Kidney epithelial cell (primary cell): ENCODE results near the gene DNAL1. TPM values are rescaled to one million over a fixed set of nuclear protein-coding genes. Genes with fewer than 3 reads are reported as not detected.

Experiments used
- DNase-seq: peaks from one replicate; pipeline ENCODE4 v3.0.0-alpha.2; 2010; ENCODE audit warnings: low read depth
- H3K27me3 ChIP-seq: 2 replicates; pipeline ENCODE4 v1.6.0; 2011; ENCODE audit warnings: low read length; ENCODE audit not compliant: control insufficient read depth, insufficient read depth
- H3K36me3 ChIP-seq: 2 replicates; pipeline ENCODE4 v1.5.1; 2011; ENCODE audit warnings: low read length; ENCODE audit not compliant: control insufficient read depth, insufficient read depth
- H3K4me3 ChIP-seq: 2 replicates; pipeline ENCODE4 v1.5.1; 2011; ENCODE audit warnings: low read depth, mild to moderate bottlenecking, control low read depth, low read length
- total RNA-seq: library from RNA; depleted of rRNA; stranded (reverse); fragments of >200 nt; gene quantifications from 2 replicates; pipeline ENCODE4 v1.2.3, GENCODE V29; 2015
- TF ChIP-seq, protein P1 (sequence below): IDR thresholded peaks from 2 replicates; pipeline ENCODE4 v1.5.1; 2011; ENCODE audit warnings: mild to moderate bottlenecking, moderate library complexity, low read length, control low read depth, inconsistent platforms; ENCODE audit not compliant: insufficient read depth, poor library complexity, severe bottlenecking

The DNAL1 gene
- total RNA-seq, 1 donor from 2014 or later, result 19.3 TPM

DNA sequence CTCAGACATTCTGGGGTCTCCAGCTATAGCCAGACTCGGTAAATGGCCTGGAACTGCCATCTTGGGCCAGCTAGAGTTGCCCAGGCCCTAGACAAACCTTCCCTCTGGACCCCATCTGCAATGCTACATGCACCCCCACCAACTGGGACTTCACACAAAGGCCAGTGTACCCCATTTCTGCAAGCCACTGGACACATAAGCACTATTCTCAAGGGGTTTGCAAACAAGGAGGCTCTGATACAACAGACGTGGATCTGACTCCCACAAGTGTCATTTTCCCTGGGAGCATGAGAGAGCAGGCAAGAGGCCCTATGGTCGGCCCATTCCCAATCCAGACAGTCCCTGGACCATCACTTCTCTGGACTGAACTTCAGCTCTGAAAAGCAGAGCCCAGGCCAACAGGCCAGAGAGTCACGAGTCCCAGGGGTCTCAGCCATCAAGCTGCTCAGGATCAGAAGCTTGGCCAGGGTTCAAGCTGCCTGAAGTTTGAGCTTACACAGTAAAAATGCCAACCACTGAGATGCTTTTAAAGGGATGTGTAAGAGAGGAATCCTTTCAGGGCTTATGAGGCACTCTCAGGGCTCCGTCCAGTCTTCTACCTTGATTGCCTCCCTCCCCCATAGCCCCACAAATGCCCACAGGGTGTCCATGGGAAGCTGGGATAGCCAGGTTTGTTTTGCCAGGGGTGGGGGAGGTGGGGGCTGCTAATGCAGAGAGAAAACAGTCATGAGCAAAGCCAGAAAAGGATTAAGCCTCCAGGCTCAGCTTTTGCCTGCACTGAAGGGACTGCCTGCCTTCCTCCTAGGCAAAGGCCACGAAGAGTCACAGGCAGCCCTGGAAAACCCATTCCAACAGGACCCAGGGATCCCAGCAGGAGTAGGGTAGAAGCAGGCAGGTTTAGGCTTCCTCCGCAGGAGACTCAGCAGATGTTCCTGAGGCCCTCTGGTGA lies 101.1 kb downstream of the DNAL1 start:
- DNase-seq, result no peak
- TF ChIP-seq, protein P1, sequence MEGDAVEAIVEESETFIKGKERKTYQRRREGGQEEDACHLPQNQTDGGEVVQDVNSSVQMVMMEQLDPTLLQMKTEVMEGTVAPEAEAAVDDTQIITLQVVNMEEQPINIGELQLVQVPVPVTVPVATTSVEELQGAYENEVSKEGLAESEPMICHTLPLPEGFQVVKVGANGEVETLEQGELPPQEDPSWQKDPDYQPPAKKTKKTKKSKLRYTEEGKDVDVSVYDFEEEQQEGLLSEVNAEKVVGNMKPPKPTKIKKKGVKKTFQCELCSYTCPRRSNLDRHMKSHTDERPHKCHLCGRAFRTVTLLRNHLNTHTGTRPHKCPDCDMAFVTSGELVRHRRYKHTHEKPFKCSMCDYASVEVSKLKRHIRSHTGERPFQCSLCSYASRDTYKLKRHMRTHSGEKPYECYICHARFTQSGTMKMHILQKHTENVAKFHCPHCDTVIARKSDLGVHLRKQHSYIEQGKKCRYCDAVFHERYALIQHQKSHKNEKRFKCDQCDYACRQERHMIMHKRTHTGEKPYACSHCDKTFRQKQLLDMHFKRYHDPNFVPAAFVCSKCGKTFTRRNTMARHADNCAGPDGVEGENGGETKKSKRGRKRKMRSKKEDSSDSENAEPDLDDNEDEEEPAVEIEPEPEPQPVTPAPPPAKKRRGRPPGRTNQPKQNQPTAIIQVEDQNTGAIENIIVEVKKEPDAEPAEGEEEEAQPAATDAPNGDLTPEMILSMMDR, result no peak
- Histone ChIP-seq H3K27me3 (no peaks in the 10 kb centered on the region), H3K36me3 (no peaks in the 10 kb centered on the region), H3K4me3 (no peak overlapping the region)

DNA sequence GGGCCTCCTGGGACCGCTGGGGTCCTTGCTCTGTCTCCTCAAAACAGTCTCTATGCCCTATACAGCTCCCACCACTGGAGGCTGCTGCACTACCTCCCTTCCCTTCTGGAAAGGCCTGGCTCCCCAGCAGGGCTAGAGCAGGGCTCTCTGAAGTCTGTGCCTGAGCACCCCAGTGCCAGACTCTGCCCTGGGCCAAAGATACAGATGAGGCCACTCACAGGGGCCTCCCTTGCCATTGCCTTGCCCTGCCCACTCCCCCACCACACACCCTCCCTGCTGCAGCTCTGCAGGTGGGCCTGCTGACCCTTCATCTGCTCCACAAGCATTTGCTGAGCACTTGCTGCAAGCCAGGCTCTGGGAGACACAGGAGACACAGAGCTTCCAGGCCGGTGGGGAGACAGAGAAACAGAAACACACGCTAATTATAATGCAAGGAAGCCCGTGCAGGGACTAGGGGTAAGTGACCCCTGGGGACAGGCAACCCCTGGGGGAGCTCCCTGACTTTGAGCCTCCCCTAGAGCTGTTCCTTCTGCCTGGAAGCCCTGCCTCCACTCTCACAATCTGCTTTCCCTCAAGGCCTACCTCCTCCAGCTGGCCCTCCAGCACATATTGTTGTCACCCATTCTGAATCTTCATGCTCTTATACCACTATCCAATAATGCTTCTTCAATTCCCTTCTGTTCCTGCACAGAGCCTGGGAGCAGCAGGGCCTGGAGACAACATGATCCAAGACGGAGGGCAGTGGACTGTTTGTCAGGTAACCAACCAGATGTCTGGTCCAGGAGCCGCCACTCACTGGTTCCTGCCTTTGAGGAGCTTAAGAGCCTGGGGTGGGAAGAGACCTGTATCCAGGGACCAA lies 102.0 kb downstream of the DNAL1 start:
- no peaks in the 10 kb centered on the region for H3K27me3 ChIP-seq
- TF ChIP-seq, protein P1, result peak; percentile 29
- no peak overlapping the region for H3K4me3 ChIP-seq
- no peak for DNase-seq
- H3K36me3 ChIP-seq, result no peaks in the 10 kb centered on the region

DNA sequence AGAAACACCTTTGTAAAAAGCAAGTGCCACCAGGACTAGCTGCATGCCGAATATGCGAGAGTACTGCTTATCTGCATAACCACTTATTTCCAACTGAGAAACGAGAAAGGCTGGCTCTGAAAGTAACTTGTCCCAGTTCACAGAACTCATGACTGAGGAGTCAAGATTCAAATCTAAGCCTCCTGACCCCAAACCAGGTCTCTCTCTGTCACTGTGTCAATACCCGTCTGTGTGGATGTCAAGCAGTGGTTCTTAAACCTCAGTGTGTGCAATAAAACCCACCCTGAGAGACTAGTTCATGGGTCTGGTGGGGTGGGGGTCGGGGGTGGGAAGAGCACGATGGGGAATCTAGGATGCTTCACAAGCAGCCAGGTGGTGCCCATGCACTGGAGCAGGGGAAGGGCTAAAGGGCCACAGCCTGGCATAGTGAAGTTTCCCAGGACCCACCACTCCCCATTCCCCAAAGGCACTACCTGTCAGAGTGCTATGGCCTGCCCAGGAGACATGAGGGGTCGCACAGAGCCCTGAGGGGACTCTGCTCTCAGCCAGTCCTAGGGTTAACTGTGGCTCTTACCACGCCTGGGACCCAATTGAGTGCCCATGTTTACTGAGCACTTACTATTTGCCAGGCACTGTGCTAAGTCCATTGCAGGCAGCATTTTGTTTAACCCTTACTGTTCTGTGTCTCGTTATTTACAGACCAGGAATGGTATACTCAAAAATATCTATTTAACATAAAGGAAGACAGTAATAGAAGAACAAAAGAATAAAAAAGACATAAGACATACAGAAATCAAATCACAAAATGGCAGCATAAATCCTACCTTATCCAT lies 102.8 kb downstream of the DNAL1 start:
- H3K27me3 ChIP-seq, result no peaks in the 10 kb centered on the region
- DNase-seq, result no peak
- no peak overlapping the region for H3K4me3 ChIP-seq
- TF ChIP-seq, protein P1, result no peak
- H3K36me3 ChIP-seq, result no peaks in the 10 kb centered on the region

DNA sequence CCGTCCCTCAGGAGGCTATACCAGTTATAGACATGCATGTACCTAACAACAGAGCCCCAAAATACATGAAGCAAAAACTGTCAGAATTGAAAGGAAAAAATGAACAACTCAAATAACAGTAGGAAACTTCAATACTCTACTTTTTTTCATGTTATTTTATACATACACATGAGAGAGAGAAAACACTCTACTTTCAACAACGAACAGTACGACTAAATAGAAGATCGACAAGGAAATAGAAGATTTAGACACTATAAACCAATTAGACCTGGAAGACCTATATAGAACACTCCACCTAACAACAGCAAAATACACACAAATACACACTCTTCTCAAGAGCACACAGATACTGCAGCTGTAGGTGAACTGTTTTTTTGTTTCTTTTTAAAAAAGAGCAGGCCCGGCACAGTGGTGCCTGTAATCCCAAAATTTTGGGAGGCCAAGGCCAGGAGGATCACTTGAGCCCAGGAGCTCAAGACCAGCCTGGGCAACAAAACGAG lies 104.1 kb downstream of the DNAL1 start:
- Histone ChIP-seq H3K4me3 (no peak overlapping the region), H3K27me3 (no peaks in the 10 kb centered on the region)

More for the DNA sequence above, 104.1 kb downstream of the DNAL1 start:
- no peaks in the 10 kb centered on the region for H3K36me3 ChIP-seq
- DNase-seq, result no peak
- TF ChIP-seq, protein P1, result no peak
